Measurements from ENCODE around the gene KANK2.

KANK2 gene

GRCh38 chr19:11159598-11160439 lies 37.5 kb downstream of the KANK2 start:
- DNase-seq, result no peak
- H3K36me3 Mint-ChIP-seq (ENCODE audit: low read depth), result peaks cover 9% of the 10 kb centered on the region
- TF ChIP-seq, protein P1, sequence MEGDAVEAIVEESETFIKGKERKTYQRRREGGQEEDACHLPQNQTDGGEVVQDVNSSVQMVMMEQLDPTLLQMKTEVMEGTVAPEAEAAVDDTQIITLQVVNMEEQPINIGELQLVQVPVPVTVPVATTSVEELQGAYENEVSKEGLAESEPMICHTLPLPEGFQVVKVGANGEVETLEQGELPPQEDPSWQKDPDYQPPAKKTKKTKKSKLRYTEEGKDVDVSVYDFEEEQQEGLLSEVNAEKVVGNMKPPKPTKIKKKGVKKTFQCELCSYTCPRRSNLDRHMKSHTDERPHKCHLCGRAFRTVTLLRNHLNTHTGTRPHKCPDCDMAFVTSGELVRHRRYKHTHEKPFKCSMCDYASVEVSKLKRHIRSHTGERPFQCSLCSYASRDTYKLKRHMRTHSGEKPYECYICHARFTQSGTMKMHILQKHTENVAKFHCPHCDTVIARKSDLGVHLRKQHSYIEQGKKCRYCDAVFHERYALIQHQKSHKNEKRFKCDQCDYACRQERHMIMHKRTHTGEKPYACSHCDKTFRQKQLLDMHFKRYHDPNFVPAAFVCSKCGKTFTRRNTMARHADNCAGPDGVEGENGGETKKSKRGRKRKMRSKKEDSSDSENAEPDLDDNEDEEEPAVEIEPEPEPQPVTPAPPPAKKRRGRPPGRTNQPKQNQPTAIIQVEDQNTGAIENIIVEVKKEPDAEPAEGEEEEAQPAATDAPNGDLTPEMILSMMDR (IDR thresholded peaks at IDR 0.05), result no peak

GRCh38 chr19:11155373-11156120 lies 41.8 kb downstream of the KANK2 start, which contains the start of gene SPC24:
SPC24 (minus strand) TSS chr19:11155782; CDS start chr19:11155776, 6 bp downstream.
- Mint-ChIP-seq H3K4me3 (peak within 1 kb of the TSS; percentile 89), H3K27ac (peak within 1 kb of the TSS; percentile 7), H3K4me1 (peaks cover 15% of the 10 kb centered on the region), H3K9me3 (peaks cover 9% of the 10 kb centered on the region), H3K27me3 (ENCODE audit: low read depth, poor library complexity) (no peaks in the 10 kb centered on the region), H3K36me3 (ENCODE audit: low read depth) (peaks cover 13% of the 10 kb centered on the region)
- TF ChIP-seq, protein P1 (IDR thresholded peaks at IDR 0.05), result no peak
- peak; percentile 92 for DNase-seq

More at GRCh38 chr19:11159598-11160439, 37.5 kb downstream of the KANK2 start:
- Mint-ChIP-seq H3K4me3 (no peak overlapping the region), H3K4me1 (peaks cover 7% of the 10 kb centered on the region), H3K27ac (no peak overlapping the region), H3K9me3 (peaks cover 13% of the 10 kb centered on the region), H3K27me3 (ENCODE audit: low read depth, poor library complexity) (peaks cover 2% of the 10 kb centered on the region)

DNA sequence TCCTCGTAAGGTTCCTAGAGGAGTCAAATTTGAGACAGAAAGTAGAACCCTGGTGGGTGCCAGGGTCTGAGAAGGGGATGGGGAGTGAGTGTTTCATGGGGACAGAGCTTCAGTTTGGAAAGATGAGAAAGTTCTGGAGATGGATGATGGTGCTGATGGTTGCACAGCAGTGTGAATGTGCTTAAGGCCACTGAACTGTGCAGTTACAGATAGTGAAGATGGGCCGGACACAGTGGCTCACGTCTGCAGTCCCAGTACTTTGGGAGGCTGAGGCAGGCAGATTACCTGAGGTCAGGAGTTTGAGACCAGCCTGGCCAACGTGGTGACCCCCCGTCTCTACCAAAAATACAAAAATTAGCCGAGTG lies 42.7 kb downstream of the KANK2 start:
- Mint-ChIP-seq H3K4me1 (peaks cover 15% of the 10 kb centered on the region), H3K27ac (peak overlapping the region; percentile 7), H3K9me3 (peaks cover 3% of the 10 kb centered on the region), H3K36me3 (ENCODE audit: low read depth) (peaks cover 13% of the 10 kb centered on the region), H3K4me3 (peak overlapping the region; percentile 89), H3K27me3 (ENCODE audit: low read depth, poor library complexity) (no peaks in the 10 kb centered on the region)
- TF ChIP-seq, protein P1 (IDR thresholded peaks at IDR 0.05), result no peak
- no peak for DNase-seq

DNA sequence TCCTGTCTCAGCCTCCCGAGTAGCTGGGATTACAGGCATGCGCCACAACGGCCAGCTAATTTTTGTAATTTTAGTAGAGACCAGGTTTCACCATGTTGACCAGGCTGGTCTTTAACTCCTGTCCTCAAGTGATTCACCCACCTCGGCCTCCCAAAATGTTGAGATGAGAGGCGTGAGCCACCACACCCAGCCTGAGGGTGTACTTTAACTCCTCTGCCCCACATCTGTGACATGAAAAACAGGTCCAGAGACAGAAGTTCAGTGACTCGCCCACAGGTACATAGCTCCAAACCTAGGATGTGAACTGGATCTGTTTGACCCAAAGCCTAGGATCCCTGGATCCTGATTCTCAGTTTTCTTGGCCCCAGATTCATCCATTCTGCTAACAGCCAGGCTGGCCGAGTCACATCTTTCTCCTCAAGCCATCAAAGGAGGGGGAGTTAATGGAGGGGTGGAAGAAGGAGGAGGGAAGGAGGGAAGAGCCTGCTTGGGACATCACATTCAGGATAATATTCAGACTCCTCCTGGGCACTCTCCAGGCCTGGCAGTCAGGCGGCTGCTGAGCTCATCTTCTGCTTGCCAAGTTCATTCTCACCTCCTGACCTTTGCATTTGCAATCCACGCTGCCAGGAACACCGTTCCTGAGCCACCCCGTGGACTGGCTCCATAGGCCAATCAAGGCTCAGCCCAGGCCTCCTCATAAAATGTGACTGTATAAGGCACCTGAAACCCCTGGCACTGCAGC lies 44.9 kb downstream of the KANK2 start:
- Mint-ChIP-seq H3K36me3 (ENCODE audit: low read depth) (peaks cover 29% of the 10 kb centered on the region), H3K27me3 (ENCODE audit: low read depth, poor library complexity) (no peaks in the 10 kb centered on the region), H3K4me3 (peak overlapping the region; percentile 61), H3K9me3 (no peaks in the 10 kb centered on the region), H3K27ac (peak overlapping the region; percentile 94), H3K4me1 (peaks cover 15% of the 10 kb centered on the region)
- DNase-seq, result no peak
- TF ChIP-seq, protein P1 (IDR thresholded peaks at IDR 0.05), result no peak

- TF ChIP-seq, protein P1 (IDR thresholded peaks at IDR 0.05), result no peak
- Mint-ChIP-seq H3K36me3 (ENCODE audit: low read depth) (peaks cover 38% of the 10 kb centered on the region), H3K9me3 (peaks cover under 1% of the 10 kb centered on the region), H3K27ac (no peak overlapping the region), H3K27me3 (ENCODE audit: low read depth, poor library complexity) (no peaks in the 10 kb centered on the region), H3K4me1 (peaks cover 15% of the 10 kb centered on the region), H3K4me3 (no peak overlapping the region)
- no peak for DNase-seq
Measured at GRCh38 chr19:11151181-11151580, 46.2 kb downstream of the KANK2 start.

Measured in nephron progenitor cell (in vitro differentiated cells).